SJSA1 (cell line): ENCODE data around the gene WFDC10A. TPM values are rescaled to one million over a fixed set of nuclear protein-coding genes. Genes with fewer than 3 reads are reported as not detected.
"Not testable (repeated sequence)": the region's sequence is repeated elsewhere in the genome, so short reads cannot be mapped to it uniquely, and the experiment has no call there.

ENCODE experiments used
- DNase-seq, 2 experiments: peaks; one replicate each; pipeline ENCODE4 v3.0.0-alpha.2; 2015 to 2020; ENCODE audit warnings: low spot score in 2 of 2, low read depth in 1 of 2
- H3K27ac ChIP-seq: fragments of 250-450 bp; sonication (Bioruptor Pico); 2 replicates; pipeline ENCODE4 v1.5.1; 2020; ENCODE audit warnings: mild to moderate bottlenecking, moderate library complexity
- H3K27me3 ChIP-seq: fragments of 250-450 bp; sonication (Bioruptor Pico); replicated peaks from 2 replicates; pipeline ENCODE4 v1.5.1; 2020; ENCODE audit warnings: mild to moderate bottlenecking, moderate library complexity
- H3K36me3 ChIP-seq: fragments of 250-450 bp; sonication (Bioruptor Pico); 2 replicates; pipeline ENCODE4 v1.5.1; 2020; ENCODE audit warnings: mild to moderate bottlenecking
- H3K4me1 ChIP-seq: fragments of 250-450 bp; sonication (Bioruptor Pico); replicated peaks from 2 replicates; pipeline ENCODE4 v1.6.1; 2021; ENCODE audit warnings: mild to moderate bottlenecking
- H3K4me3 ChIP-seq: fragments of 250-450 bp; sonication (Bioruptor Pico); 2 replicates; pipeline ENCODE4 v1.5.1; 2020; ENCODE audit warnings: mild to moderate bottlenecking
- H3K9me3 ChIP-seq: fragments of 250-450 bp; sonication (Bioruptor Pico); replicated peaks from 2 replicates; pipeline ENCODE4 v1.5.1; 2020; ENCODE audit warnings: mild to moderate bottlenecking
- total RNA-seq: library from RNA; depleted of rRNA; stranded (reverse); fragments of >200 nt; shearing (Covaris generic); gene quantifications from 2 replicates; pipeline ENCODE4 v1.2.3, GENCODE V29; 2014; rRNA removed

WFDC10A gene
- total RNA-seq = not detected in 2 replicates

DNA sequence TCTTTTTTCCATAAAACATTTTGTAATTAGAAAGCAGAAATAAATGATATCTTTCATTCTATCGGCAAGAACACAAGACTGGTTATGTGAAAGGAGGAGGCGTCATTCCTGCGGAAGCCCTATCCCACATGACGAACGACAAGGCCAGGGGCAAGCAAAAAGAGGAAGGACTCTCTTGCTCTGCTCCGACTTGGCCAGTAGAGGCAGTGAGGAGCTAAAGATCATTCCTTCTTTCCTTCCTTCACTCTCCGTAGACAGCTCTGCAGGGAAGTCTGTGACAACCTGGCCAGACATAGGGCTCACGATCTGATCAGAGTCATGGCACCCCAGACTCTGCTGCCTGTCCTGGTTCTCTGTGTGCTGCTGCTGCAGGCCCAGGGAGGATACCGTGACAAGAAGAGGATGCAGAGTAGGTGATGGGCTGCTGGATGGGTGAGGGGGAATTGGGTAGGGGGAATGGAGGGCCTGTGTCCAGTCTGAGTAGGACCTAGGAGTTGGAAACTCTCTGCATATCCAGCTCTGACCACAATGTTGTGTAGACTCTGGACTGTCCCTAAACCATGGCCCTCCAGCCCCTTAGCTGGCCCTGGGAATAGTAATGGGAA is at the start of gene WFDC10A:
WFDC10A (plus strand) TSS at position 244 of the 605 bp plus-strand sequence; CDS start at position 319, 75 bp downstream.
- no peaks in the 10 kb centered on the region for H3K36me3 ChIP-seq
- no peaks in the 10 kb centered on the region for H3K9me3 ChIP-seq
- H3K27me3 ChIP-seq = peaks cover 4% of the 10 kb centered on the region
- no peak within 1 kb of the TSS for H3K4me3 ChIP-seq
- H3K27ac ChIP-seq = no peak within 1 kb of the TSS
- DNase-seq = peak in 1 of 2 experiments; percentile 32
- no peaks in the 10 kb centered on the region for H3K4me1 ChIP-seq

- H3K36me3 ChIP-seq = no peaks in the 10 kb centered on the region
- no peak for DNase-seq
- H3K4me1 ChIP-seq = no peaks in the 10 kb centered on the region; the same call in 1 of the 2 replicates
- no peaks in the 10 kb centered on the region for H3K9me3 ChIP-seq
- no peak overlapping the region for H3K4me3 ChIP-seq
- no peak overlapping the region for H3K27ac ChIP-seq
- H3K27me3 ChIP-seq = 0 out of 2 replicates have a peak, but pooled peaks cover 5% of the 10 kb centered on the region
Observed at GRCh38 chr20:45581702-45582101, 47.8 kb upstream of the WFDC10A start.

- no peaks in the 10 kb centered on the region for H3K36me3 ChIP-seq
- no peak overlapping the region for H3K4me3 ChIP-seq
- no peak overlapping the region for H3K27ac ChIP-seq
- no peak for DNase-seq
- no peaks in the 10 kb centered on the region for H3K9me3 ChIP-seq
- no peaks in the 10 kb centered on the region for H3K4me1 ChIP-seq
- H3K27me3 ChIP-seq = 0 out of 2 replicates have a peak, but pooled peaks cover 7% of the 10 kb centered on the region
Observed at GRCh38 chr20:45583502-45583901, 46.0 kb upstream of the WFDC10A start.

GRCh38 chr20:45584294-45584693 is 45.2 kb upstream of the WFDC10A start:
- DNase-seq, H3K36me3 ChIP-seq, H3K27me3 ChIP-seq, H3K4me1 ChIP-seq, H3K27ac ChIP-seq, H3K9me3 ChIP-seq, H3K4me3 ChIP-seq: not testable (repeated sequence)

DNA sequence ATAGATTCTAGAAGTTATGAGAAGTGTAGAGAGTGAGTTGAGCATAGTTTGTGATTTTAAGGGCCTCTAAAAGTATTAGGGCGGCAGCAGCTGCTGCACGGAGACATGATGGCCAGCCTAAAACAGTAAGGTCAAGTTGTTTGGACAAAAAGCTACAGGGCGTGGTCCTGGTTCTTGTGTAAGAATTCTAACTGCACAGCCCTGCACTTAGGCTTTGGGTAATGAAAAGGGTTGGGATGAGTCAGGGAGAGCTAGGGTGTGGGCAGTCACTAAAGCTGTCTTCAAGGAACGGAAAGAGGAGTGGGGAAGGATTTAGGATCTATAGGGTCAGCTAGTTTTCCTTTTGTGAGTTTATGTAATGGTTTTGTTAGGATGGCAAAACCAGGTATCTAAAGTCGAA is 43.6 kb upstream of the WFDC10A start:
- not testable (repeated sequence) for H3K27me3 ChIP-seq, H3K9me3 ChIP-seq, H3K4me3 ChIP-seq, DNase-seq, H3K36me3 ChIP-seq, H3K27ac ChIP-seq, H3K4me1 ChIP-seq

GRCh38 chr20:45588800-45589199 is 40.7 kb upstream of the WFDC10A start:
- Histone ChIP-seq H3K4me1 (no peaks in the 10 kb centered on the region), H3K27ac (no peak overlapping the region), H3K27me3 (0 out of 2 replicates have a peak, but pooled peaks cover 3% of the 10 kb centered on the region), H3K36me3 (no peaks in the 10 kb centered on the region), H3K4me3 (no peak overlapping the region), H3K9me3 (no peaks in the 10 kb centered on the region)
- DNase-seq = no peak

GRCh38 chr20:45589725-45590124 is 39.8 kb upstream of the WFDC10A start:
- Histone ChIP-seq H3K4me1 (no peaks in the 10 kb centered on the region), H3K27me3 (0 out of 2 replicates have a peak, but pooled peaks cover 3% of the 10 kb centered on the region), H3K4me3 (no peak overlapping the region), H3K36me3 (no peaks in the 10 kb centered on the region), H3K27ac (no peak overlapping the region), H3K9me3 (no peaks in the 10 kb centered on the region)
- DNase-seq = no peak

GRCh38 chr20:45592574-45593189 is 36.9 kb upstream of the WFDC10A start:
- Histone ChIP-seq H3K4me3 (no peak overlapping the region), H3K27me3 (0 out of 2 replicates have a peak, but pooled peaks cover 3% of the 10 kb centered on the region), H3K36me3 (no peaks in the 10 kb centered on the region), H3K27ac (no peak overlapping the region), H3K9me3 (no peaks in the 10 kb centered on the region), H3K4me1 (no peaks in the 10 kb centered on the region)
- peak in 1 of 2 experiments; percentile 16 for DNase-seq

- no peaks in the 10 kb centered on the region for H3K36me3 ChIP-seq
- no peak for DNase-seq
Observed at GRCh38 chr20:45593498-45593897, 36.0 kb upstream of the WFDC10A start.

DNA sequence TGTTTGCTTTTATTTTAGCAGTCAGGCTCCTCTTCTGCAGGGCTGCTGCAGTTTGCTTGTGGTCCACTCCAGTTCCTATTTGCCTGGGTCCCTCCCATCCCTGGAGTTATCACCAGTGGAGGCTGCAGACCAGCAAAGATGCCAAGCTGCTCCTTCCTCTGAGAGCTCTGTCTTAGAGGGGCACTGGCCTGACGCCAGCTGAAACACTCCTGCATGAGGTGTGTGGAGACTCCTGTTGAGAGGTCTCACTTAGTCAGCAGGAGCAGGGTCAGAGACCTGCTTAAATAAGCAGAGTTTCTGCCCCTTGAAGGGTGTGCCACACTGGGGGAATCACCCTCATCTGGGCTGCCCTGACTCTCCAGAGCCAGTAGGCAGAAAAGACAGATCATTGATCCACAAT is 34.3 kb upstream of the WFDC10A start:
- Histone ChIP-seq H3K9me3 (no peaks in the 10 kb centered on the region), H3K27me3 (no peaks in the 10 kb centered on the region), H3K36me3 (no peaks in the 10 kb centered on the region), H3K4me3 (no peak overlapping the region), H3K27ac (no peak overlapping the region), H3K4me1 (no peaks in the 10 kb centered on the region)
- DNase-seq = no peak

More at GRCh38 chr20:45593498-45593897, 36.0 kb upstream of the WFDC10A start:
- Histone ChIP-seq H3K4me1 (no peaks in the 10 kb centered on the region), H3K4me3 (no peak overlapping the region), H3K9me3 (no peaks in the 10 kb centered on the region), H3K27ac (no peak overlapping the region), H3K27me3 (no peaks in the 10 kb centered on the region)

GRCh38 chr20:45607810-45608209 is 21.7 kb upstream of the WFDC10A start:
- no peaks in the 10 kb centered on the region; the same call in 1 of the 2 replicates for H3K9me3 ChIP-seq
- DNase-seq = no peak
- H3K4me1 ChIP-seq = no peaks in the 10 kb centered on the region
- H3K36me3 ChIP-seq = no peaks in the 10 kb centered on the region
- no peak overlapping the region for H3K4me3 ChIP-seq
- H3K27me3 ChIP-seq = peaks cover 9% of the 10 kb centered on the region; the same call in 1 of the 2 replicates
- no peak overlapping the region for H3K27ac ChIP-seq

- no peaks in the 10 kb centered on the region; the same call in 1 of the 2 replicates for H3K9me3 ChIP-seq
- no peaks in the 10 kb centered on the region for H3K4me1 ChIP-seq
- no peak overlapping the region for H3K27ac ChIP-seq
- H3K27me3 ChIP-seq = peaks cover 6% of the 10 kb centered on the region; the same call in 1 of the 2 replicates
- no peak for DNase-seq
- no peak overlapping the region for H3K4me3 ChIP-seq
- H3K36me3 ChIP-seq = no peaks in the 10 kb centered on the region
Observed at GRCh38 chr20:45611054-45611453, 18.5 kb upstream of the WFDC10A start.

- H3K36me3 ChIP-seq = no peaks in the 10 kb centered on the region
- H3K4me1 ChIP-seq = no peaks in the 10 kb centered on the region
- H3K27me3 ChIP-seq = peaks cover 6% of the 10 kb centered on the region; the same call in 1 of the 2 replicates
- H3K27ac ChIP-seq = no peak overlapping the region
- DNase-seq = no peak
- no peaks in the 10 kb centered on the region for H3K9me3 ChIP-seq
- no peak overlapping the region for H3K4me3 ChIP-seq
Observed at GRCh38 chr20:45612314-45612713, 17.2 kb upstream of the WFDC10A start.

GRCh38 chr20:45617591-45617990 is 11.9 kb upstream of the WFDC10A start:
- no peak overlapping the region for H3K4me3 ChIP-seq
- H3K36me3 ChIP-seq = no peaks in the 10 kb centered on the region
- no peaks in the 10 kb centered on the region; the same call in 1 of the 2 replicates for H3K27me3 ChIP-seq
- DNase-seq = no peak
- H3K27ac ChIP-seq = no peak overlapping the region
- H3K9me3 ChIP-seq = no peaks in the 10 kb centered on the region
- H3K4me1 ChIP-seq = no peaks in the 10 kb centered on the region
